HG03280 (cell line): ENCODE results near the gene ZNF689.

Source experiments
- ATAC-seq: cut with Tn5 transposase; IDR thresholded peaks from one replicate; pipeline ENCODE4 v1.9.1; 2021; ENCODE audit warnings: mild to moderate bottlenecking, moderate library complexity; ENCODE audit not compliant: unreplicated experiment

The ZNF689 gene

GRCh38 chr16:30609926-30610839, at the start of gene ZNF689:
Gene ZNF689, minus strand, starts transcription at chr16:30610389. Its CDS starts 348 bp downstream, at chr16:30610041.
- ATAC-seq = peak; percentile 92

GRCh38 chr16:30658731-30659506, 48.7 kb upstream of the ZNF689 start:
- ATAC-seq = peak; percentile 30

GRCh38 chr16:30657866-30658730, 47.9 kb upstream of the ZNF689 start, which contains the start of gene FBRS:
Gene FBRS, plus strand, starts transcription at chr16:30658431. Its CDS starts 1,088 bp downstream, at chr16:30659519.
- peak; percentile 69 for ATAC-seq

GRCh38 chr16:30656974-30657865, 47.0 kb upstream of the ZNF689 start:
- no peak for ATAC-seq

GRCh38 chr16:30656388-30656787, 46.2 kb upstream of the ZNF689 start:
- no peak for ATAC-seq

GRCh38 chr16:30655815-30656347, 45.7 kb upstream of the ZNF689 start:
- ATAC-seq = no peak

- no peak for ATAC-seq
Measured at GRCh38 chr16:30654856-30655255, 44.7 kb upstream of the ZNF689 start.

- ATAC-seq = no peak
Measured at GRCh38 chr16:30652718-30653117, 42.5 kb upstream of the ZNF689 start.

GRCh38 chr16:30652005-30652296, 41.8 kb upstream of the ZNF689 start:
- ATAC-seq = no peak

- ATAC-seq = peak; percentile 59
Measured at GRCh38 chr16:30651124-30652004, 41.2 kb upstream of the ZNF689 start.

GRCh38 chr16:30650369-30651123, 40.4 kb upstream of the ZNF689 start, which contains the start of gene PRR14:
Gene PRR14, plus strand, starts transcription at chr16:30650960. Its CDS starts 686 bp downstream, at chr16:30651646.
- ATAC-seq = peak; percentile 63

- no peak for ATAC-seq
Measured at GRCh38 chr16:30649725-30650368, 39.7 kb upstream of the ZNF689 start.

GRCh38 chr16:30647274-30647571, 37.0 kb upstream of the ZNF689 start:
- no peak for ATAC-seq

- ATAC-seq = no peak
Measured at GRCh38 chr16:30645727-30646126, 35.5 kb upstream of the ZNF689 start.

- ATAC-seq = no peak
Measured at GRCh38 chr16:30644334-30644830, 34.2 kb upstream of the ZNF689 start.

GRCh38 chr16:30641378-30641982, 31.3 kb upstream of the ZNF689 start:
- no peak for ATAC-seq

- ATAC-seq = no peak
Measured at GRCh38 chr16:30637944-30638343, 27.8 kb upstream of the ZNF689 start.
